Activated CD4-positive, alpha-beta memory T cell treated with anti-CD3 and anti-CD28 coated beads, Interleukin-2, amount 10 ng/mL, durations not matched to agents 7 days and 5 days (primary cell): ENCODE results near the gene TNRC18. TPM values are rescaled to one million over a fixed set of nuclear protein-coding genes. Genes with fewer than 3 reads are reported as not detected.
"Not testable (repeated sequence)": the region's sequence is repeated elsewhere in the genome, so short reads cannot be mapped to it uniquely, and the experiment has no call there.

Experiments used
- CTCF ChIA-PET: fragments of 350-600 bp; sonication (Branson Sonifier 250); formaldehyde crosslinking; loops from one replicate; lab custom pipeline; 2021; ENCODE audit warnings: antibody characterized with exemption, inconsistent platforms; lab: Charles Lee
- POLR2A ChIA-PET: fragments of 350-600 bp; sonication (Branson Sonifier 250); formaldehyde crosslinking; loops from one replicate; lab custom pipeline; 2021; ENCODE audit warnings: antibody characterized with exemption; lab: Charles Lee
- DNase-seq: peaks from one replicate; pipeline ENCODE4 v3.0.0-alpha.2; 2020
- H3K27ac Mint-ChIP-seq: one replicate; pipeline ENCODE4 v1.8.0; 2021; ENCODE audit warnings: mild to moderate bottlenecking, mixed read lengths
- H3K27me3 Mint-ChIP-seq: one replicate; pipeline ENCODE4 v1.8.0; 2021; ENCODE audit warnings: mixed read lengths
- H3K36me3 Mint-ChIP-seq: one replicate; pipeline ENCODE4 v1.8.0; 2021; ENCODE audit warnings: low read depth, mixed read lengths
- H3K4me1 Mint-ChIP-seq: one replicate; pipeline ENCODE4 v1.8.0; 2021; ENCODE audit warnings: mixed read lengths
- H3K4me3 Mint-ChIP-seq: one replicate; pipeline ENCODE4 v1.8.0; 2021; ENCODE audit warnings: mild to moderate bottlenecking, mixed read lengths
- H3K9me3 Mint-ChIP-seq: one replicate; pipeline ENCODE4 v1.8.0; 2021; ENCODE audit warnings: mixed read lengths
- total RNA-seq, 2 experiments: library from RNA; stranded (reverse); gene quantifications; one replicate each; pipeline ENCODE4 v1.2.3, GENCODE V29; 2021

Gene TNRC18
- total RNA-seq, 2 experiments from 2014 or later = 56.5 to 57.6 TPM

- DNase-seq = no peak
- H3K27me3 Mint-ChIP-seq = no peaks in the 10 kb centered on the region
- peaks cover 84% of the 10 kb centered on the region for H3K36me3 Mint-ChIP-seq
- H3K9me3 Mint-ChIP-seq = peaks cover 23% of the 10 kb centered on the region
- no peak overlapping the region for H3K27ac Mint-ChIP-seq
- H3K4me1 Mint-ChIP-seq = peaks cover 6% of the 10 kb centered on the region
- no peak overlapping the region for H3K4me3 Mint-ChIP-seq
- POLR2A ChIA-PET = no interaction called here
- CTCF ChIA-PET = no interaction called here
These were observed 83.7 kb downstream of the TNRC18 start for GRCh38 chr7:5339955-5340354.

GRCh38 chr7:5337047-5337446 lies 86.6 kb downstream of the TNRC18 start:
- DNase-seq = no peak
- no peak overlapping the region for H3K4me3 Mint-ChIP-seq
- peaks cover 12% of the 10 kb centered on the region for H3K4me1 Mint-ChIP-seq
- peaks cover 72% of the 10 kb centered on the region for H3K36me3 Mint-ChIP-seq
- ChIA-PET CTCF (interaction anchor here (0.6 kb wide), 1 partner anchor 22 kb away, joined by 3 read pairs; no protein-coding TSS in a partner anchor), POLR2A (no interaction called here)
- no peaks in the 10 kb centered on the region for H3K27me3 Mint-ChIP-seq
- H3K27ac Mint-ChIP-seq = no peak overlapping the region
- H3K9me3 Mint-ChIP-seq = peaks cover 13% of the 10 kb centered on the region

- DNase-seq = no peak
- ChIA-PET CTCF (no interaction called here), POLR2A (no interaction called here)
- Mint-ChIP-seq H3K4me3 (no peak overlapping the region), H3K9me3 (peaks cover 9% of the 10 kb centered on the region), H3K4me1 (peaks cover 17% of the 10 kb centered on the region), H3K27ac (no peak overlapping the region), H3K36me3 (peaks cover 67% of the 10 kb centered on the region), H3K27me3 (peaks cover 3% of the 10 kb centered on the region)
These were observed 89.0 kb downstream of the TNRC18 start for GRCh38 chr7:5334671-5335070.

- CTCF ChIA-PET = no interaction called here
- POLR2A ChIA-PET = no interaction called here
- no peak overlapping the region for H3K4me3 Mint-ChIP-seq
- H3K27ac Mint-ChIP-seq = no peak overlapping the region
- H3K27me3 Mint-ChIP-seq = peaks cover 3% of the 10 kb centered on the region
- H3K4me1 Mint-ChIP-seq = peaks cover 17% of the 10 kb centered on the region
- no peak for DNase-seq
- peaks cover 61% of the 10 kb centered on the region for H3K36me3 Mint-ChIP-seq
- peaks cover 9% of the 10 kb centered on the region for H3K9me3 Mint-ChIP-seq
These were observed 90.3 kb downstream of the TNRC18 start for GRCh38 chr7:5333121-5334045.

- no peak for DNase-seq
- peaks cover 55% of the 10 kb centered on the region for H3K36me3 Mint-ChIP-seq
- peaks cover 9% of the 10 kb centered on the region for H3K9me3 Mint-ChIP-seq
- H3K4me1 Mint-ChIP-seq = peaks cover 17% of the 10 kb centered on the region
- POLR2A ChIA-PET = no interaction called here
- H3K27me3 Mint-ChIP-seq = peaks cover 3% of the 10 kb centered on the region
- no peak overlapping the region for H3K4me3 Mint-ChIP-seq
- CTCF ChIA-PET = no interaction called here
- no peak overlapping the region for H3K27ac Mint-ChIP-seq
These were observed 91.1 kb downstream of the TNRC18 start for GRCh38 chr7:5332579-5332978.

- Mint-ChIP-seq H3K4me3 (no peak overlapping the region), H3K36me3 (peaks cover 45% of the 10 kb centered on the region), H3K9me3 (no peaks in the 10 kb centered on the region), H3K27me3 (peaks cover 3% of the 10 kb centered on the region), H3K4me1 (peaks cover 17% of the 10 kb centered on the region), H3K27ac (no peak overlapping the region)
- DNase-seq = no peak
- ChIA-PET CTCF (interaction anchor here (1.8 kb wide), 1 partner anchor 89 kb away, joined by 3 read pairs; no protein-coding TSS in a partner anchor), POLR2A (no interaction called here)
These were observed 93.3 kb downstream of the TNRC18 start for GRCh38 chr7:5330288-5330687.

- ChIA-PET POLR2A (no interaction called here), CTCF (no interaction called here)
- peaks cover 51% of the 10 kb centered on the region for H3K36me3 Mint-ChIP-seq
- peaks cover 4% of the 10 kb centered on the region for H3K9me3 Mint-ChIP-seq
- DNase-seq = no peak
- H3K4me1 Mint-ChIP-seq = no peaks in the 10 kb centered on the region
- no peaks in the 10 kb centered on the region for H3K27me3 Mint-ChIP-seq
- no peak overlapping the region for H3K4me3 Mint-ChIP-seq
- H3K27ac Mint-ChIP-seq = no peak overlapping the region
These were observed 98.7 kb downstream of the TNRC18 start for GRCh38 chr7:5324961-5325360.

- Mint-ChIP-seq H3K9me3 (peaks cover 11% of the 10 kb centered on the region), H3K36me3 (peaks cover 55% of the 10 kb centered on the region)
- H3K4me3 Mint-ChIP-seq, CTCF ChIA-PET, H3K4me1 Mint-ChIP-seq, POLR2A ChIA-PET, DNase-seq, H3K27me3 Mint-ChIP-seq, H3K27ac Mint-ChIP-seq: not testable (repeated sequence)
These were observed 99.5 kb downstream of the TNRC18 start for GRCh38 chr7:5323800-5324781.

- Mint-ChIP-seq H3K9me3 (peaks cover 21% of the 10 kb centered on the region), H3K4me1 (no peaks in the 10 kb centered on the region), H3K27me3 (no peaks in the 10 kb centered on the region), H3K36me3 (peaks cover 65% of the 10 kb centered on the region), H3K4me3 (no peak overlapping the region), H3K27ac (no peak overlapping the region)
- CTCF ChIA-PET = no interaction called here
- no peak for DNase-seq
- POLR2A ChIA-PET = no interaction called here
These were observed 100.8 kb downstream of the TNRC18 start for GRCh38 chr7:5322621-5323410.

- POLR2A ChIA-PET = no interaction called here
- CTCF ChIA-PET = no interaction called here
- H3K27me3 Mint-ChIP-seq = no peaks in the 10 kb centered on the region
- peaks cover 23% of the 10 kb centered on the region for H3K9me3 Mint-ChIP-seq
- H3K4me3 Mint-ChIP-seq = no peak overlapping the region
- no peak for DNase-seq
- H3K36me3 Mint-ChIP-seq = peaks cover 63% of the 10 kb centered on the region
- H3K27ac Mint-ChIP-seq = no peak overlapping the region
- H3K4me1 Mint-ChIP-seq = no peaks in the 10 kb centered on the region
These were observed 102.7 kb downstream of the TNRC18 start for GRCh38 chr7:5320802-5321396.

GRCh38 chr7:5320391-5320790 lies 103.2 kb downstream of the TNRC18 start:
- Mint-ChIP-seq H3K4me1 (no peaks in the 10 kb centered on the region), H3K4me3 (no peak overlapping the region), H3K36me3 (peaks cover 66% of the 10 kb centered on the region), H3K9me3 (peaks cover 23% of the 10 kb centered on the region), H3K27ac (no peak overlapping the region), H3K27me3 (no peaks in the 10 kb centered on the region)
- ChIA-PET CTCF (no interaction called here), POLR2A (no interaction called here)
- no peak for DNase-seq

- CTCF ChIA-PET, H3K4me3 Mint-ChIP-seq, POLR2A ChIA-PET, H3K27me3 Mint-ChIP-seq, H3K27ac Mint-ChIP-seq, H3K4me1 Mint-ChIP-seq, DNase-seq: not testable (repeated sequence)
- peaks cover 23% of the 10 kb centered on the region for H3K9me3 Mint-ChIP-seq
- peaks cover 68% of the 10 kb centered on the region for H3K36me3 Mint-ChIP-seq
These were observed 105.0 kb downstream of the TNRC18 start for GRCh38 chr7:5318613-5319012.
